ENCODE results near the gene MRPL57.
"Not testable (repeated sequence)": the region's sequence is repeated elsewhere in the genome, so short reads cannot be mapped to it uniquely, and the experiment has no call there.

MRPL57 gene

GRCh38 chr13:21197606-21198225 is 21.3 kb downstream of the MRPL57 start:
- DNase-seq = not testable (repeated sequence)

GRCh38 chr13:21198391-21198790 is 21.9 kb downstream of the MRPL57 start:
- not testable (repeated sequence) for DNase-seq

GRCh38 chr13:21201456-21202190 is 25.2 kb downstream of the MRPL57 start:
- not testable (repeated sequence) for DNase-seq

GRCh38 chr13:21202767-21203531 is 26.5 kb downstream of the MRPL57 start:
- no peak for DNase-seq

- DNase-seq = no peak
These were observed 32.2 kb downstream of the MRPL57 start for GRCh38 chr13:21208652-21209154.

- DNase-seq = no peak
These were observed 35.8 kb downstream of the MRPL57 start for GRCh38 chr13:21212138-21212775.

- not testable (repeated sequence) for DNase-seq
These were observed 39.0 kb downstream of the MRPL57 start for GRCh38 chr13:21215419-21215818.

GRCh38 chr13:21216332-21216731 is 39.9 kb downstream of the MRPL57 start:
- no peak for DNase-seq

GRCh38 chr13:21218351-21219035 is 42.0 kb downstream of the MRPL57 start:
- DNase-seq = peak; percentile 74

- DNase-seq = no peak
These were observed 42.6 kb downstream of the MRPL57 start for GRCh38 chr13:21219036-21219381.

- not testable (repeated sequence) for DNase-seq
These were observed 43.3 kb downstream of the MRPL57 start for GRCh38 chr13:21219716-21220115.

GRCh38 chr13:21221268-21221667 is 44.8 kb downstream of the MRPL57 start:
- DNase-seq = no peak

GRCh38 chr13:21225082-21225481 is 48.6 kb downstream of the MRPL57 start:
- DNase-seq = no peak

GRCh38 chr13:21225841-21226581 is 49.6 kb downstream of the MRPL57 start:
- DNase-seq = no peak

- DNase-seq = no peak
These were observed 51.5 kb downstream of the MRPL57 start for GRCh38 chr13:21227917-21228316.
